H1 (cell line): ENCODE results near the gene CREB3L1. TPM values are rescaled to one million over a fixed set of nuclear protein-coding genes. Genes with fewer than 3 reads are reported as not detected.

Experiments used
- ATF3 ChIP-seq: IDR thresholded peaks from 2 replicates; pipeline ENCODE4 v1.6.1; 2011; ENCODE audit warnings: low read depth, mild to moderate bottlenecking, low read length; ENCODE audit not compliant: insufficient read depth
- BCL11A ChIP-seq, 2 experiments: IDR thresholded peaks; one replicate each; pipeline ENCODE4 v1.6.1; 2011; ENCODE audit warnings: low read depth in 2 of 2, low read length in 2 of 2, mild to moderate bottlenecking in 2 of 2
- CEBPB ChIP-seq: IDR thresholded peaks from 2 replicates; pipeline ENCODE4 v1.6.1; 2012; ENCODE audit warnings: low read depth, low read length
- CHD2 ChIP-seq: IDR thresholded peaks from 2 replicates; pipeline ENCODE4 v1.6.1; 2012; ENCODE audit warnings: low read length, improper control_type of control experiment
- E2F6 ChIP-seq: IDR thresholded peaks from 2 replicates; pipeline ENCODE4 v1.6.1; 2012; ENCODE audit warnings: inconsistent platforms
- HDAC2 ChIP-seq, 2 experiments: fragments of 300-600 bp in 1 of 2; sonication (generic) in 1 of 2; IDR thresholded peaks; 2 replicates each; pipeline ENCODE4 v1.6.1; 2011 to 2012; ENCODE audit warnings: low read depth in 2 of 2, low read length in 2 of 2, mild to moderate bottlenecking in 2 of 2, moderate library complexity in 2 of 2, borderline replicate concordance in 1 of 2, inconsistent platforms in 1 of 2
- JUND ChIP-seq: IDR thresholded peaks from 2 replicates; pipeline ENCODE4 v1.6.1; 2011; ENCODE audit warnings: mild to moderate bottlenecking, improper control_type of control experiment, low read length
- KDM1A ChIP-seq: fragments of 200-600, 300-600 bp; sonication (generic); IDR thresholded peaks from 2 replicates; pipeline ENCODE4 v1.7.1; 2016; ENCODE audit warnings: mild to moderate bottlenecking, low read length, borderline replicate concordance
- KDM4A ChIP-seq: IDR thresholded peaks from one replicate; pipeline ENCODE4 v1.7.1; 2012; ENCODE audit warnings: low read depth, mild to moderate bottlenecking, moderate library complexity, low read length, inconsistent platforms; ENCODE audit not compliant: severe bottlenecking
- PHF8 ChIP-seq: fragments of 200-600 bp; sonication (generic); conservative IDR thresholded peaks from 2 replicates; pipeline ENCODE4 v1.7.1; 2012; ENCODE audit warnings: low read depth, mild to moderate bottlenecking, inconsistent platforms, low read length, moderate library complexity
- POLR2AphosphoS5 ChIP-seq: IDR thresholded peaks from 2 replicates; pipeline ENCODE4 v1.6.1; 2011; ENCODE audit warnings: low read depth, low read length
- RNF2 ChIP-seq: fragments of 200-900, 300-1000 bp; sonication (generic); IDR thresholded peaks from 2 replicates; pipeline ENCODE4 v1.7.1; 2016; ENCODE audit warnings: borderline replicate concordance, low read depth, mild to moderate bottlenecking, antibody characterized with exemption, low read length; ENCODE audit not compliant: poor library complexity, severe bottlenecking; ENCODE audit errors: missing control alignments
- SIX5 ChIP-seq: IDR thresholded peaks from 2 replicates; pipeline ENCODE4 v1.6.1; 2011; ENCODE audit warnings: mild to moderate bottlenecking, low read depth, low read length
- SUZ12 ChIP-seq: fragments of 200-600 bp; sonication (generic); IDR thresholded peaks from 2 replicates; pipeline ENCODE4 v1.6.1; 2012; ENCODE audit warnings: mild to moderate bottlenecking, inconsistent platforms, low read length, moderate library complexity, mixed read lengths
- YY1 ChIP-seq: IDR thresholded peaks from 2 replicates; pipeline ENCODE4 v1.6.1; 2011; ENCODE audit warnings: low read depth, mild to moderate bottlenecking, low read length
- polyA plus RNA-seq, 7 experiments: library from polyadenylated mRNA; depleted of rRNA in 3 of 7; stranded (reverse) in 5 of 7; unstranded in 2 of 7; fragments of >200 nt in 5 of 7; fragments of 200-250 nt in 2 of 7; gene quantifications; 1 replicate in 5 of 7; 2 replicates in 1 of 7; 4 replicates in 1 of 7; pipeline versions ENCODE4 v1.2.1 to v1.2.3, GENCODE V29; 2011 to 2013; ENCODE audit warnings: missing spikeins in 2 of 7, mixed read lengths in 2 of 7
- total RNA-seq: library from RNA; stranded (reverse); fragmentation: NEBNext Ultra II Directional; extraction: Animal tissue kit (Norgen Biotek cat#: 25700); gene quantifications from 2 replicates; pipeline ENCODE4 v1.2.1, GENCODE V29; 2021

CREB3L1 gene
- total and polyA plus RNA-seq, 2 of the 8 experiments (the other 6 are each of a cell fraction or from before 2014, with no cell fraction given), result 4.1 to 12.7 TPM

GRCh38 chr11:46278387-46279125 is 1.1 kb downstream of the CREB3L1 start (continued):
- TF ChIP-seq E2F6 (0 out of 2 replicates have a peak, but pooled peaks have one; percentile 42), KDM1A (no peak), KDM4A (peak; percentile 49), RNF2 (no peak), BCL11A (IDR thresholded peaks at IDR 0.05; ENCODE audit: low read depth in 2 of 2, low read length in 2 of 2) (no peak), SUZ12 (no peak), PHF8 (no peak), JUND (no peak), ATF3 (no peak), CHD2 (no peak), POLR2AphosphoS5 (no peak), SIX5 (no peak), YY1 (no peak), HDAC2 (IDR thresholded peaks at IDR 0.05; ENCODE audit: borderline replicate concordance in 1 of 2, low read depth in 2 of 2, low read length in 2 of 2) (no peak), CEBPB (no peak)
